BLaER1 (cell line): Measurements from ENCODE around the gene ZNF597.
A peak's percentile ranks its signal among the peaks of the same experiment; 100 is the strongest.

Experiments
- H3K27ac ChIP-seq: shearing (Covaris generic); formaldehyde crosslinking; 2 replicates; pipeline ENCODE4 v1.8.1; 2022
- H3K27me3 ChIP-seq: shearing (Covaris generic); formaldehyde crosslinking; 2 replicates; pipeline ENCODE4 v1.8.1; 2022
- H3K36me3 ChIP-seq: shearing (Covaris generic); formaldehyde crosslinking; 2 replicates; pipeline ENCODE4 v1.8.1; 2022
- H3K4me1 ChIP-seq: shearing (Covaris generic); formaldehyde crosslinking; 2 replicates; pipeline ENCODE4 v1.8.1; 2022
- H3K4me2 ChIP-seq: shearing (Covaris generic); formaldehyde crosslinking; 2 replicates; pipeline ENCODE4 v1.8.1; 2022
- H3K4me3 ChIP-seq: shearing (Covaris generic); formaldehyde crosslinking; 2 replicates; pipeline ENCODE4 v1.8.1; 2022
- H3K9ac ChIP-seq: shearing (Covaris generic); formaldehyde crosslinking; 2 replicates; pipeline ENCODE4 v1.8.1; 2022
- H3K9me3 ChIP-seq: shearing (Covaris generic); formaldehyde crosslinking; 2 replicates; pipeline ENCODE4 v1.8.1; 2022
- H4K20me1 ChIP-seq: shearing (Covaris generic); formaldehyde crosslinking; 2 replicates; pipeline ENCODE4 v1.8.1; 2022
- Cebpa-rat ChIP-seq: shearing (Covaris generic); IDR thresholded peaks from 2 replicates; pipeline ENCODE4 v1.8.1; 2022

ZNF597 gene

DNA sequence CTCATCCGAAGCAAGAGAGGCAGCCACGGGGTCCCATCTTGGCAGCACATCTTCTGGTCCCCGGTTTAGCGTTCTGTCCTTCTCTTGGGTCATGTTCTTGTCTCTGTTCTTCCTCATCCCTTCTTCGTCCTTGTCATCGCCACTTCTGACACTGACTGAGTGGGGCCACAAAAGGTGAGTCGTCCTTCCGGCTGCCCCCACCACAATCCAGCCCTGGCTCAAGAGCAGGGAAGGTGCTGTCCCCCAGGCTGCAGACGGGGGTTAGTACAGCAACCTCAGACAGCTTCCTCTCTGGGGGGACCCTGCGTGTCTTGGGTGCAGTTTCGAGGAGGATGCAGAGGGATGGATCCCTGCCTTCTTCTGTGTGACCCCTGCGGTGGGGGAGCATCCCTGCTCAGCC, 22.0 kb upstream of the ZNF597 start:
- no peak for TF ChIP-seq Cebpa-rat
- Histone ChIP-seq H3K36me3 (peaks cover 87% of the 10 kb centered on the region), H3K9me3 (peaks cover 48% of the 10 kb centered on the region), H3K4me3 (no peak overlapping the region), H3K9ac (no peak overlapping the region), H3K4me1 (peaks cover 43% of the 10 kb centered on the region), H3K27me3 (no peaks in the 10 kb centered on the region), H3K4me2 (no peak overlapping the region), H3K27ac (no peak overlapping the region), H4K20me1 (peaks cover 100% of the 10 kb centered on the region)

DNA sequence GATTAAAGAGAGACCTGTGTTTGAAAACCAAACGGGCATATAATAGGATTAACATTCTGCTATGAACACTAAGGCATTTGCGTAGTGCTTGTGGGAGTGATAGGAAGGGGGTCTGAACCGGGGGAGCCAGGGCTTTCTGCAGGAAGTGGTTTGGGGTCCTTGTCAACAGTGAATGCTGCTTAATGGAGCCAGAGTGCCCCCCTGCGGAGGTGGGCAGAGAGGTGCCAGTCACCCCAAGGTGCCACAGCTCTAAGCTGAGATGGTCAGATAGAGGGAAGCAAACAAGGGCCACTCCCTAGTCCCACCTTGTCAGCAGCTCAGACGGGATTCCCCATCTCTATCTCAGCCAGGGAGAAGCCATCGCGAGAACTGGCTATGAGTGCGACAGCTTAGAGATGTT, 17.8 kb upstream of the ZNF597 start:
- H3K36me3 ChIP-seq = peaks cover 45% of the 10 kb centered on the region
- no peak overlapping the region for H3K4me3 ChIP-seq
- H3K9me3 ChIP-seq = peaks cover 29% of the 10 kb centered on the region
- peak overlapping the region; percentile 40; the same call in 1 of the 2 replicates for H3K4me2 ChIP-seq
- H4K20me1 ChIP-seq = peaks cover 77% of the 10 kb centered on the region
- no peak overlapping the region for H3K9ac ChIP-seq
- H3K27me3 ChIP-seq = no peaks in the 10 kb centered on the region
- no peak overlapping the region for H3K27ac ChIP-seq
- H3K4me1 ChIP-seq = peaks cover 60% of the 10 kb centered on the region
- TF ChIP-seq Cebpa-rat = no peak

DNA sequence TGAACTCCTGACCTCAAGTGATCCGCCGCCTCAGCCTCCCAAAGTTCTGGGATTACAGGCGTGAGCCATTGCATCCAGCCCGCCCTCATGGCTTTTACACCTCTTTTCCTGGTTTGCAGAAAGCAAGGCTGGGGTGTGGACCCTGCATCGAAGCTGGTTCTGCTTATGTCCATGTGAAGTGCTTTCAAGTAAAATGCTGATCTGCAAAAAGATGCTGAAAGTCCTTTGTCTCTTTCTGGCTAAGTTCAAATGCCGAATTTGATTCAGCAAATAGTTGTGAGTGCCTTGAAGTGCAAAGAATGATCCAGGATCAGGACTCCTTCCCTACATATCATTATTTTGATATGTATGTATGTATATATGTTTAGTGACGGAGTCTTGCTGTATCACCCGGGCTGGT, 17.3 kb upstream of the ZNF597 start:
- TF ChIP-seq Cebpa-rat = no peak
- Histone ChIP-seq H4K20me1 (peaks cover 72% of the 10 kb centered on the region), H3K4me2 (no peak overlapping the region)

GRCh38 chr16:3460121-3460520, 16.8 kb upstream of the ZNF597 start:
- Histone ChIP-seq H4K20me1 (peaks cover 67% of the 10 kb centered on the region), H3K9ac (no peak overlapping the region), H3K4me1 (peaks cover 63% of the 10 kb centered on the region), H3K27me3 (no peaks in the 10 kb centered on the region), H3K4me3 (no peak overlapping the region), H3K4me2 (peak overlapping the region; percentile 98), H3K9me3 (peaks cover 23% of the 10 kb centered on the region), H3K36me3 (peaks cover 35% of the 10 kb centered on the region), H3K27ac (no peak overlapping the region)
- TF ChIP-seq Cebpa-rat = no peak

More for the DNA sequence above, 17.3 kb upstream of the ZNF597 start:
- Histone ChIP-seq H3K27ac (no peak overlapping the region), H3K27me3 (no peaks in the 10 kb centered on the region), H3K9ac (no peak overlapping the region), H3K36me3 (peaks cover 40% of the 10 kb centered on the region), H3K4me3 (no peak overlapping the region), H3K4me1 (peaks cover 63% of the 10 kb centered on the region), H3K9me3 (peaks cover 24% of the 10 kb centered on the region)

GRCh38 chr16:3459401-3460090, 16.2 kb upstream of the ZNF597 start:
- no peak for TF ChIP-seq Cebpa-rat
- H3K9ac ChIP-seq = peak overlapping the region; percentile 98; the same call in 1 of the 2 replicates
- H4K20me1 ChIP-seq = peaks cover 61% of the 10 kb centered on the region
- no peaks in the 10 kb centered on the region for H3K27me3 ChIP-seq
- H3K4me2 ChIP-seq = peak overlapping the region; percentile 98
- no peak overlapping the region for H3K27ac ChIP-seq
- H3K9me3 ChIP-seq = peaks cover 22% of the 10 kb centered on the region
- peaks cover 30% of the 10 kb centered on the region; the same call in 1 of the 2 replicates for H3K36me3 ChIP-seq
- peak overlapping the region; percentile 93 for H3K4me3 ChIP-seq
- H3K4me1 ChIP-seq = peaks cover 61% of the 10 kb centered on the region

DNA sequence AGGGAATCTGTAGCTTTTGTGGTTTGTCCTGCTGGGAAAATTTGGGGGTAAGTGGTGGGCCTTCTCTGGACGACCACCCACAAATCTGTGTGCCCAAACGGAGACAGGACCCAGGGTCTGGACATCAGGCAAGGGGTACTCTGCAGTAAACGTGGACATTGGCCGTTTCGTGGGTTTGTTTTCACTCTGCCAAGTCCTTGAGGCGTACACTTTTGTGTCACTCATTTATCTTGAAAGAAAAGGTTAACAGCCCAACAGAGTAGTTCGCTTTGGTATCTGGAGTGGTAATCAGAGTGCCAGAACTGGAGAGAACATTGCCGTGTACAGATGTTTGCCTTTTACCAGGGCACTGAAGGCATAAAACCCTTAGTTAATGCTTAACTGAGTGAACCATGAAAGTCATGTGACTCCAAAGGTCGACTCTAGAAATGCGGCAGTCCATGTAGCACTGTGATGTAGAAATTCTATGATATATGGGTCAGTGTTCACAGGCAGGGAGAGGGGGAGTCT, 15.6 kb upstream of the ZNF597 start:
- Histone ChIP-seq H3K27me3 (no peaks in the 10 kb centered on the region), H4K20me1 (peaks cover 55% of the 10 kb centered on the region), H3K9me3 (0 out of 2 replicates have a peak, but pooled peaks cover 15% of the 10 kb centered on the region), H3K4me1 (peaks cover 55% of the 10 kb centered on the region), H3K4me3 (peak overlapping the region; percentile 93), H3K9ac (peak overlapping the region; percentile 98), H3K36me3 (peaks cover 25% of the 10 kb centered on the region; the same call in 1 of the 2 replicates), H3K27ac (peak overlapping the region; percentile 99), H3K4me2 (peak overlapping the region; percentile 98)
- no peak for TF ChIP-seq Cebpa-rat

GRCh38 chr16:3458278-3458851, 15.1 kb upstream of the ZNF597 start:
- H3K9me3 ChIP-seq = 0 out of 2 replicates have a peak, but pooled peaks cover 10% of the 10 kb centered on the region
- H3K4me2 ChIP-seq = peak overlapping the region; percentile 98
- no peak for TF ChIP-seq Cebpa-rat
- H3K4me1 ChIP-seq = peaks cover 49% of the 10 kb centered on the region
- no peaks in the 10 kb centered on the region for H3K27me3 ChIP-seq
- H3K36me3 ChIP-seq = peaks cover 20% of the 10 kb centered on the region; the same call in 1 of the 2 replicates
- H4K20me1 ChIP-seq = peaks cover 50% of the 10 kb centered on the region
- peak overlapping the region; percentile 98 for H3K9ac ChIP-seq
- H3K4me3 ChIP-seq = peak overlapping the region; percentile 93
- peak overlapping the region; percentile 99 for H3K27ac ChIP-seq

- Histone ChIP-seq H3K9me3 (0 out of 2 replicates have a peak, but pooled peaks cover 4% of the 10 kb centered on the region), H3K4me2 (peak overlapping the region; percentile 98), H3K27ac (peak overlapping the region; percentile 99), H3K27me3 (no peaks in the 10 kb centered on the region), H3K9ac (peak overlapping the region; percentile 98), H4K20me1 (peaks cover 42% of the 10 kb centered on the region), H3K4me1 (peaks cover 46% of the 10 kb centered on the region), H3K4me3 (peak overlapping the region; percentile 93), H3K36me3 (peaks cover 12% of the 10 kb centered on the region; the same call in 1 of the 2 replicates)
- no peak for TF ChIP-seq Cebpa-rat
These were observed 14.3 kb upstream of the ZNF597 start for GRCh38 chr16:3457434-3458252.

DNA sequence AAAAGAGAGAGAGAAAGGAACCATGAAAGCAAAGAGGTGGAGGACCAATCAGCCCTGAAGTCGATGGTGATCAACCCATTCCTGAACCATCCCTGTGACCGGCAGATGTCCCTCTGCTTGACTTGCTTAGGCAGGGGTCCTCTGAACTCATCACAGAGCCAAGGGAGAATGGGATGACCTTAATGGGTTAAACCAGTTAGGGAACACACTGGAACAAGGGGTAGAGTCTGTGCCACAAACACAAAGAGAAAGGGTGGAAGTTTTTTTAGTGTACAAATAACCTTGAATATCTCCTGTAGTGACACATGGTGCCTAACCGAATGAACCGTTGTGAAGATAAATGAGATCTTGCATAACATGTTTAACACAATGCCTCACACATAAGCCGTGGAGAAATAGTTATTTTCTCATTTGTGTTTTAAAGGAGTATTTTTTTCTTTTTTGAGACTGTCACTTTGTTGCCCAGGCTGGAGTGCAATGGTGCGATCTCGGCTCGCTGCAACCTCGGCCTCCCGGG, 11.4 kb upstream of the ZNF597 start:
- no peak for TF ChIP-seq Cebpa-rat
- Histone ChIP-seq H3K4me3 (no peak overlapping the region), H3K9ac (no peak overlapping the region), H3K4me1 (peaks cover 28% of the 10 kb centered on the region), H3K4me2 (no peak overlapping the region), H3K36me3 (peaks cover 12% of the 10 kb centered on the region), H3K27ac (no peak overlapping the region), H3K9me3 (0 out of 2 replicates have a peak, but pooled peaks cover 5% of the 10 kb centered on the region), H3K27me3 (no peaks in the 10 kb centered on the region), H4K20me1 (peaks cover 13% of the 10 kb centered on the region)
